HS-27A (cell line): Measurements from ENCODE around the gene C19orf25.
"Not testable (repeated sequence)": the region's sequence is repeated elsewhere in the genome, so short reads cannot be mapped to it uniquely, and the experiment has no call there.

Experiments used
- DNase-seq: peaks from one replicate; pipeline ENCODE4 v3.0.0-alpha.2; 2012; ENCODE audit warnings: low read depth, missing footprints

The C19orf25 gene

DNA sequence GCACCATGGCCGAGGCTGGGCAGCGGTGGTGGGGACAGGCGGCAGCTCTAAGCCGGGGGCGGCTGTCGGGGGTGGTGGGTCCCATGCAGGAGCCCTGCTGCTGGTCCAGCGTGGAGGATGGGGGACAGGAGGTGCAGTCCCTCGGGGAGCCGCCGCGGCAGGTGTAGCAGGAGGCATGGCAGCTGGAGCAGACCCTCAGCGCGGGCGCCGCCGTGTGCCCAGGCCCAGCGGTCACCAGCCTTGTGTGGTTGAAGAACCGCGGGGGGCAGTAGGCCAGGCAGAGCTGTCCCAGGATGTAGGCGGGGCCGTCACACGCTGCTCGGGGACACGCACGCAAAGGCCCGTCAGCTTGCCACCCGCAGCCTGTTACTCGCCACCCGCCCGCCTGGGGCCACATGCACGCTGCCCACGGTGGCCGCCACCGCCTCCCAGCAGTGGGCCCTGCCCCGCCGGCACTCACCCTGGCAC lies 2.9 kb upstream of the C19orf25 start:
- DNase-seq: no peak

- DNase-seq: no peak
Measured at GRCh38 chr19:1481224-1481892, 2.3 kb upstream of the C19orf25 start.

- DNase-seq: not testable (repeated sequence)
Measured at GRCh38 chr19:1477056-1477455, 2.0 kb downstream of the C19orf25 start.

DNA sequence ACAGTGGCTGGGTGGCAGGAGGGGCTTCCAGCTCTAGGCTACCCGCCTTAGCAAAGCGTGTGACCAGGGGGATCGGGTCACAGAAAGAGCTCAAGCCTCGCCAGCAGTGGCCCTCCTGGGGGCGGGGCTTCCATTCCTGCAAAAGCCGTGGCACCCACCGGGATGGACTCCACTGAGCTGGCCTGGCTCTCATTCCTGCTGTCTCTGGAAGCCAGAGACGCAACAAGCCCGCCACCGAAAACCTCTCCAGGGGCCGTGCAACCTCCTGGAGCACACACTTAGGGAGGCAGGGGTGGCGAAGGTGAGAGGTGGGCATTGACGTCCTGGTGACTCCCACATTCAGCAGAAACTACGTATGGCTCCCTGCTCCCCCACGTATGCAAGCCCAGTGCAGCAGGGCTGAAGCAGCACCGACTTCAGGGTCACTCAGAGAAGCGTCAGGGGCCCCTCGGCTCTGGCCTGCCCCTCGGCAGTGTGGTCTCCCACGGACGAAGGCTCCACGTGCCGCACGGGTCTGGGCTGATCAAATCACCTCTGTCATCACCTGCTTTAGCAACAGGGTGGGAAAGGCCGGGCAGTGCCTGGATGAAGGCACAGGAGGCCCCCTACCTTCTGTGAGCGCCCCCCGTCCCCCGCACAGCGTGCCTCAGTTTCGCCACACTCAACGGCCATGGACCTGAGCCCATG lies 3.1 kb downstream of the C19orf25 start:
- DNase-seq: no peak

GRCh38 chr19:1474765-1475351 lies 4.2 kb downstream of the C19orf25 start:
- no peak for DNase-seq

DNA sequence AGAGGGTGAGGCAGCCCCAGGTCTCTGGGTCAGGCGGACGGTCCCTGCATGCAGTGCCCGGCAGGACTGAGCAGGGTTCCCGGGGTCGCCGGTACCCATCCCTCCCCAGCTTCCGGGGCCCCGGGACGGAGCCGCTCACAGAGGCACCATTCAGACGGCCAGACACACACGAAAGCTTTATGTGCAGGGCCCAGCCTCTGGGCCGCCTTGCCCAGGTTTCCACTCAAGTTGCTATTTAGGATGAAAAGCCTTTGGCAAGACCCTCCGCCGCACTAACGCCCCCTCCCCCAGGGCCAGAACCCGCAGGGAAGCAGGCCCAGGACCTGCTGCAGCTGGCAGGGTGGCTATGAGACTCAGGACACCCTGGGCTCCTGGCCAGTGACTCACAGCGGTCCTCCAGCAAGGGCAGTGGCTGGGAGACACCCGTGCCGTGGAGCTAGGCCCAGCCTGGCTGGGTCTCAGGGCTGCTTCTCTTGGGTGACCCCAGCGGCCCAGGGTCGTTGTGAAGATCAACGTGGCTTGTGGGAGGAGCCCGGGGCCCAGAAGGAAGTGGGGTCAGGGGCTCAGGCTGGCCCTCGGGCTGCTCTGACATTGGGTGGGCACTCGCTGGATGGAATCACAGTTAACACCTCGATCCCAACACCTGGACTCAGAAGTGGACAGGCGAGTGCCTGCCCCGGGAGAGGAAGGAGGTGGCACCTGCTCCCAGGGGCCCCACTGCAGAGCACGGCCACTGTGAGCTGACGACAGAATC lies 4.8 kb downstream of the C19orf25 start:
- DNase-seq: no peak

- no peak for DNase-seq
Measured at GRCh38 chr19:1473085-1473851, 5.7 kb downstream of the C19orf25 start.

- DNase-seq: no peak
Measured at GRCh38 chr19:1472231-1473084, 6.6 kb downstream of the C19orf25 start.

DNA sequence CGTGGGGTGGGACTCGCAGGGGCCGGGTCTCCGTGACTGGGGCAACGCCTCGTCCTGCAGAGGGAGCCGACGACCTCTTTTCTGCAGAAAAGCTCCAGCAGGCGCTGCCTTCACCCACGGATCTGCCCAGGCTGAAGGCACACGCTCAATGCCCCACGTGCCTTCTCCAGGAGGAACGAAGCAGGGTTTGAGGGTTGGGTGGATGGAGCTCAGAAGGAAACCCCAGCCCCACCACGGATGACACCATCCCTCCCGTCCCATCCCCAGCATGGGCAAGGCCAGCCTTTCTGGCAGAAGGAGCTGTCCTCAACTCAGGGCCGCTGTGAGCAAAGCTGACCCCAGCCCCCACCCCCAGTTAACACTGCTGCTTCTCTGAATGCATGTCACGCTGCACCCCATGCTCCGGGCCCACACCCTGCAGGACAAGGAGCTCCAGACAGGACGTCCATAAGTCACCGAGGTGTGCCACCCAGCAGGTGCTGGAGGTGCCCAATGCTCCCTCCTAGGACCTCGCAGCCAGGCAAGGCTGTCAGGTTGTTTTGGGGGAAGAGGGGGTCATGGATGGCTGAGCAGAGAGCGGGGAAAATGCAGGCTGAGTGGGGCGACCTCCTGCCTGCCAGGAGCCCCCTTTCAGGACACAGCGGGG lies 7.4 kb downstream of the C19orf25 start:
- no peak for DNase-seq

DNA sequence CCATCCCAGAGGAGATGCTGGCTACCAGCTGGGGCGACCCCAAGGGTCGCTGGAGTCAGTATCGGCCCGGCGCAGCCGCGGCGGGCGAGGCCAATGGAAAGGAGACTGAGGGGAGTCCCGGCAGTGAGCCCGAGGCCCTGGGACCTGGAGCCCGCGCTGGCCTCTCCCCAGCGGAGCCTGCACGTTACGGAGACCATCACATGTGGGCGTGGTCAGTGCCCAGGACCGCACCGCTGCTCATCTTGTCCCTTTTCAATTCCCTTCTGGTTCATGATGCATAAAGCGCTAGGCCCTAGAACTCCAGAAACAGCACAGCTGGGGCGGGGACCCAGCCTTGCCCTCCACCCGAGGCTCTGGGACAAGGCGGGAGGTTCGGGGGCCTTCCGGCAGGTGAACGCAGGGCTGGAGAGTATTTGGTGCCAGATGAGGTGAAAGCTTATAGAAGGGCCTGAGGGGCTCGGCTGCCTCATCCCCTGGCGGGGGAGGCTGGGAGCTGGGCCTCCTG lies 8.0 kb downstream of the C19orf25 start:
- DNase-seq: no peak

DNA sequence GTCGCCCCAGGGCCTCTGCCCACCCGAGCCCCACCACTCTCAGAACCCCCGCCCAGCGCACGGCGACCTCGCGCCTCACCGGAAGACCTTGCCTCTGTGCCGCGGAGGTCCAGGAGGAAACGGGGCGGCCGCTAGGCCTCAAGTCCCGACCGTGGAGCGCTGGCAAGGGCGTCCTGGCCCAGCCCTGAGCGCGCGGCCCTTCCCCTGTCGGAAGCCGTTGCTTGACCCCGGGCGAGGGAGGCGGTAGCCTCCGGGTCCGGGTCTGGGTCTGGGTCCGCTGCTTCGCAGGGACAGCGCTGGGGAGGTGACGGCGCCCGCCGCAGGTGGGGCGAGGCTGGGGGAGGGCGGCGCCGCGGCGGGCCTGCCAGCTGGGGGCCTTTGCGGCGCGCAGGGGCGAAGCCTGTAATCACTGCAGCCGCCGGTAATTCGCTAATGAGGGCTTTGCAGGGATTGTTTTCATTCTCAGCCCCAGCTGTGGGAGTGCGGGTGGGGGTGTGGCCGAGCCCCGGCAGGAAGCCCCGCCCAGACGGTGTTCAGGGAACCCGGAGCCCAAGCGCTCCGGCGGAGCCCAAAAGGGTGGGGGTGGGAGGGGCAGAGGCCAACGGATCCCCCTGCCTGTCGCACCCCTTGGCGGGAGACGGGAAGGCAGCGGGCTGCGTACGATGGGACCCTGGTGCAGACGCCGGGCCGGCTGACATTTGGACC lies 8.6 kb downstream of the C19orf25 start:
- no peak for DNase-seq

DNA sequence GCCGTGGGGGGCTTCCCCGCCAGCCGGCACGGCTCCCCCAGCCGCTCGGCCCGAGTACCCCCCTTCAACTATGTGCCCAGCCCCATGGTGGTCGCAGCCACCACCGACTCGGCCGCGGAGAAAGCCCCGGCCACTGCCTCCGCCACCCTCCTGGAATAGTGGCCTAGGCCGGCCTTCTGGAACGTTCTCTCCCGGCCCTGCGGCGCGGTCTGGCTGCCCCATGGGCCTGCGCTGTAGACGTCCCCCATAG lies 9.0 kb downstream of the C19orf25 start:
- no peak for DNase-seq

DNA sequence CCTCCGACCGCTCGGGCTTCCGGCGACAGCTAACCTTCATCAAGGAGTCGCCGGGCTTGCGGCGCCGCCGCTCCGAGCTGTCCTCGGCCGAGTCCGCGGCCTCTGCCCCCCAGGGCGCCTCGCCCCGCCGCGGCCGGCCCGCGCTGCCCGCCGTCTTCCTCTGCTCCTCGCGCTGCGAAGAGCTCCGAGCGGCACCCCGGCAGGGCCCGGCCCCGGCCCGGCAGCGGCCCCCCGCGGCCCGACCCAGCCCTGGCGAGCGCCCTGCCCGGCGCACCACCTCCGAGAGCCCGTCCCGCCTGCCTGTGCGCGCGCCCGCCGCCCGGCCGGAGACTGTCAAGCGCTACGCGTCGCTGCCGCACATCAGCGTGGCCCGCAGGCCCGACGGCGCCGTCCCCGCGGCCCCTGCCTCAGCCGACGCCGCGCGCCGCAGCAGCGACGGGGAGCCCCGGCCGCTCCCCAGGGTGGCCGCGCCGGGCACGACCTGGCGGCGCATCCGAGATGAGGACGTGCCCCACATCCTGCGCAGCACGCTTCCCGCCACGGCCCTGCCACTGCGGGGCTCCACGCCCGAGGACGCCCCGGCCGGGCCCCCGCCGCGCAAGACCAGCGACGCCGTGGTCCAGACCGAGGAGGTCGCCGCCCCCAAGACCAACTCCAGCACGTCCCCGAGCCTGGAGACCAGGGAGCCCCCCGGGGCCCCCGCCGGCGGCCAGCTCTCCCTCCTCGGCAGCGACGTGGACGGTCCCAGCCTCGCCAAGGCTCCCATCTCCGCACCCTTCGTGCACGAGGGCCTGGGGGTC lies 9.6 kb downstream of the C19orf25 start:
- no peak for DNase-seq

DNA sequence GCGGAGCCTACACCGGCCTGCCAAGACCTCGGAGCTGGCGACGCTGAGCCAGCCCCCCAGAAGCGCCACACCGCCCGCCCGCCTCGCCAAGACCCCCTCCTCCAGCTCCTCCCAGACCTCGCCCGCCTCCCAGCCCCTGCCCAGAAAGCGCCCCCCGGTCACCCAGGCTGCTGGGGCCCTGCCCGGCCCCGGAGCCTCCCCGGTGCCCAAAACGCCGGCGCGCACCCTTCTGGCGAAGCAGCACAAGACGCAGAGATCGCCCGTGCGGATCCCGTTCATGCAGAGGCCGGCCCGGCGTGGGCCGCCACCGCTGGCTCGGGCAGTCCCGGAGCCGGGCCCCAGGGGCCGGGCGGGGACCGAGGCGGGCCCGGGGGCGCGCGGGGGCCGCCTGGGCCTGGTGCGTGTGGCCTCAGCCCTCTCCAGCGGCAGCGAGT lies 10.2 kb downstream of the C19orf25 start:
- no peak for DNase-seq

DNA sequence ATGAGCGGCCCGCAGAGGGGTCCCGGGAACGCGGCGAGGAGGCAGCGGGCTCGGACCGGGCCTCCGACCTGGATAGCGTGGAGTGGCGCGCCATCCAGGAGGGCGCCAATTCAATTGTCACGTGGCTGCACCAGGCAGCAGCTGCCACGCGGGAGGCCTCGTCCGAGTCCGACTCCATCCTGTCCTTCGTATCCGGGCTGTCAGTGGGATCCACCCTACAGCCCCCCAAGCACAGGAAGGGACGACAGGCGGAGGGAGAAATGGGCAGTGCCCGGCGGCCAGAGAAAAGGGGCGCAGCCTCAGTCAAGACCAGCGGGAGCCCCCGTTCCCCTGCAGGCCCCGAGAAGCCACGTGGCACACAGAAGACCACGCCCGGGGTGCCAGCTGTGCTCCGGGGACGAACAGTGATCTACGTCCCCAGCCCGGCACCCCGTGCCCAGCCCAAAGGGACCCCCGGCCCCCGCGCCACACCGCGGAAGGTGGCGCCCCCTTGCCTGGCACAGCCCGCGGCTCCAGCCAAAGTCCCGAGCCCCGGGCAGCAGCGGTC lies 10.7 kb downstream of the C19orf25 start:
- DNase-seq: no peak

DNA sequence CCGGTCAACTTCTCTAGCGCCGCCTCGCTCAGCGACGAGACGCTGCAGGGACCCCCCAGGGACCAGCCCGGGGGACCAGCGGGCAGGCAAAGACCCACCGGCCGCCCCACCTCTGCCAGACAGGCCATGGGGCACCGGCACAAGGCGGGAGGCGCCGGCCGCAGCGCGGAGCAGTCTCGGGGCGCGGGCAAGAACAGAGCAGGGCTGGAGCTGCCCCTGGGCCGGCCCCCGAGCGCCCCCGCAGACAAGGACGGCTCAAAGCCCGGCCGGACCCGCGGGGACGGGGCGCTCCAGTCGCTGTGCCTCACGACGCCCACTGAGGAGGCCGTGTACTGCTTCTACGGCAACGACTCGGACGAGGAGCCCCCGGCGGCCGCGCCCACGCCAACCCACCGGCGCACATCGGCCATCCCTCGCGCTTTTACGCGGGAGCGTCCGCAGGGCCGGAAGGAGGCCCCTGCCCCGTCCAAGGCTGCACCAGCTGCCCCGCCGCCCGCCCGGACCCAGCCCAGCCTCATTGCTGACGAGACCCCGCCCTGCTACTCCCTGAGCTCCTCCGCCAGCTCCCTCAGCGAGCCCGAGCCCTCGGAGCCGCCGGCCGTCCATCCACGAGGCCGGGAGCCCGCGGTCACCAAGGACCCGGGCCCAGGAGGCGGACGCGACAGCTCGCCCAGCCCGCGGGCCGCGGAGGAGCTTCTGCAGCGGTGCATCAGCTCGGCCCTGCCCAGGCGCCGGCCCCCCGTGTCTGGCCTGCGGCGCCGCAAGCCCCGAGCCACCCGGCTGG lies 11.3 kb downstream of the C19orf25 start:
- DNase-seq: no peak

- DNase-seq: no peak
Measured at GRCh38 chr19:1467215-1467489, 11.9 kb downstream of the C19orf25 start.
